Osteoblast (primary cell): ENCODE results near the gene AZIN2. TPM values are rescaled to one million over a fixed set of nuclear protein-coding genes. Genes with fewer than 3 reads are reported as not detected.

Source experiments
- total RNA-seq: library from RNA; depleted of rRNA; stranded (reverse); fragments of >200 nt; gene quantifications from 2 replicates; pipeline ENCODE4 v1.2.3, GENCODE V29; 2012

AZIN2 gene
- total RNA-seq, 1 donor: 18.8 TPM

Other genes with a start within 250 kb of the AZIN2 start
- 0.36 TPM in 1 of 2 replicates, not detected in the other for gene FNDC5, start 210.2 kb upstream of the AZIN2 start, total RNA-seq
- gene HPCA, start 194.7 kb upstream of the AZIN2 start, total RNA-seq: not detected in 2 replicates
- gene TMEM54, start 179.8 kb upstream of the AZIN2 start, total RNA-seq: 16.5 and 22.4 TPM in 2 replicates
- 14.5 and 19.7 TPM in 2 replicates for gene RNF19B, start 116.3 kb upstream of the AZIN2 start, total RNA-seq
- gene AK2, start 44.3 kb upstream of the AZIN2 start, total RNA-seq: 89.3 and 139 TPM in 2 replicates
- gene TRIM62, start 100.9 kb downstream of the AZIN2 start, total RNA-seq: 9.4 and 12.3 TPM in 2 replicates
- gene ZNF362, start 175.3 kb downstream of the AZIN2 start, total RNA-seq: 13.4 and 18.9 TPM in 2 replicates
- under 0.01 TPM in 1 of 2 replicates, not detected in the other for gene A3GALT2, start 239.9 kb downstream of the AZIN2 start, total RNA-seq